ENCODE results near the gene CSTB. TPM values are rescaled to one million over a fixed set of nuclear protein-coding genes. Genes with fewer than 3 reads are reported as not detected.

CSTB gene
- total RNA-seq, 1 experiment from 2014 or later = 151 TPM

DNA sequence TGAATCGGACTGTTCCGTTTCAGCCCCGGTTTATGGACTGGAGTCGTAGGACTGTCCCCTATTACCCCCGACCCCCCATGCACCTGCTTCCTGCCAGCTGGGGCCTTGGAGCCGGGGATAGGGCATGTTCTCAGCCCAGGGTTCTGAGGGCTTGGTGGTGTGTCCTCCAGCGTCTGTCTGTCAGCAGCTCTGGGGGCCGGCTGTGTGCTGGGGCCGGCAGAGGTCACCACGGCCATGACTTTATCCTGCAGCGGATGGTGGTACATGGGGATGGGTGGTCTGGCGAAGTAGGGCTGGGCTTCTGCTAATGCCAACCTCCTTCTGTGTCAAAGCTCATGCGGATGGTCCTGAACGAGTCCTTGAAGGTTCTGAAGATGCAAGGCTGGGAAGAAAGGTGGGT, 18.7 kb upstream of the CSTB start:
- peaks cover 87% of the 10 kb centered on the region for H3K36me3 ChIP-seq (ENCODE audit: low read depth, low read length)
- peaks cover 33% of the 10 kb centered on the region for H4K20me1 ChIP-seq (ENCODE audit: low read length)
- ChIA-PET CTCF (no interaction called here), POLR2A (ENCODE audit: unreplicated experiment) (no interaction called here)
- ATAC-seq = no peak
- H3K27ac ChIP-seq (ENCODE audit: low read length) = no peak overlapping the region
- H3K4me3 ChIP-seq (ENCODE audit: low read length) = no peak overlapping the region
- H3K4me2 ChIP-seq (ENCODE audit: low read length) = no peak overlapping the region
- H3K27me3 ChIP-seq (ENCODE audit: low read length) = no peaks in the 10 kb centered on the region
- DNase-seq = no peak
- H2AFZ ChIP-seq (ENCODE audit: low read length) = no peak overlapping the region
- peaks cover 9% of the 10 kb centered on the region for H3K4me1 ChIP-seq (ENCODE audit: insufficient read depth, low read length)
- no peaks in the 10 kb centered on the region for H3K9me3 ChIP-seq (ENCODE audit: low read length)
- no TSS peak for BruUV-seq (replicated peaks)
- H3K79me2 ChIP-seq (ENCODE audit: low read length) = peaks cover 65% of the 10 kb centered on the region
- intact Hi-C loops (cut with micrococcal nuclease) = no loop called here
- TF ChIP-seq, protein P1, sequence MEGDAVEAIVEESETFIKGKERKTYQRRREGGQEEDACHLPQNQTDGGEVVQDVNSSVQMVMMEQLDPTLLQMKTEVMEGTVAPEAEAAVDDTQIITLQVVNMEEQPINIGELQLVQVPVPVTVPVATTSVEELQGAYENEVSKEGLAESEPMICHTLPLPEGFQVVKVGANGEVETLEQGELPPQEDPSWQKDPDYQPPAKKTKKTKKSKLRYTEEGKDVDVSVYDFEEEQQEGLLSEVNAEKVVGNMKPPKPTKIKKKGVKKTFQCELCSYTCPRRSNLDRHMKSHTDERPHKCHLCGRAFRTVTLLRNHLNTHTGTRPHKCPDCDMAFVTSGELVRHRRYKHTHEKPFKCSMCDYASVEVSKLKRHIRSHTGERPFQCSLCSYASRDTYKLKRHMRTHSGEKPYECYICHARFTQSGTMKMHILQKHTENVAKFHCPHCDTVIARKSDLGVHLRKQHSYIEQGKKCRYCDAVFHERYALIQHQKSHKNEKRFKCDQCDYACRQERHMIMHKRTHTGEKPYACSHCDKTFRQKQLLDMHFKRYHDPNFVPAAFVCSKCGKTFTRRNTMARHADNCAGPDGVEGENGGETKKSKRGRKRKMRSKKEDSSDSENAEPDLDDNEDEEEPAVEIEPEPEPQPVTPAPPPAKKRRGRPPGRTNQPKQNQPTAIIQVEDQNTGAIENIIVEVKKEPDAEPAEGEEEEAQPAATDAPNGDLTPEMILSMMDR (conservative IDR thresholded peaks at IDR 0.05; ENCODE audit: low read depth, low read length) = no peak
- TF ChIP-seq EZH2 (IDR thresholded peaks at IDR 0.05; ENCODE audit: low read length, unreplicated experiment) (no peak), EZH2phosphoT487 (IDR thresholded peaks at IDR 0.05; ENCODE audit: borderline replicate concordance, low read length) (no peak)
- H3K9ac ChIP-seq (ENCODE audit: low read length) = no peak overlapping the region
- H3F3A ChIP-seq (ENCODE audit: low read length, unreplicated experiment) = no peaks in the 10 kb centered on the region
- no peaks in the 10 kb centered on the region for H3K9me2 ChIP-seq (replicated peaks; ENCODE audit: low read length)

DNA sequence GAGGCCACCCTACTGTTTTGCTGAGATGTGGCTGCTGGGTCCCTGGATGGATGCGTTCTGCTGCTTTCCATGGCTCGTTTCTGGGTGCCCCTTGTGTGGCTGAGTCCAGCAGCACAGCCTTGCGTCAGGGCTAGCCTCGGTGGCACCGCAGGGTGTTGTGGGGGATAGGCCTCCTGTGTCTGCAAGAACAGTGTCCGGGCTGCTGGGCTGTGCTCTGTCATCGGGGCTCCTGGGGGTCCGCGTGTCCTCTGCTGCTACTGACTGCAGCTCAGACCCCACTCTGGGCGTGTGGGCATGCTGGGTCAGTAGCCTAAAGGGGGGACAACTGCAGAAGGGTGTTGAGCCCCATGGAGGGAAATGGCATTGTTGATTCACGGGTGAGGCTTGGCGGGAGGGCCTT, 18.2 kb upstream of the CSTB start:
- no peaks in the 10 kb centered on the region for H3K9me2 ChIP-seq (replicated peaks; ENCODE audit: low read length)
- no peaks in the 10 kb centered on the region for H3F3A ChIP-seq (ENCODE audit: low read length, unreplicated experiment)
- CTCF ChIA-PET = no interaction called here
- H3K27ac ChIP-seq (ENCODE audit: low read length) = no peak overlapping the region
- no peak overlapping the region for H3K4me2 ChIP-seq (ENCODE audit: low read length)
- no peaks in the 10 kb centered on the region for H3K9me3 ChIP-seq (ENCODE audit: low read length)
- H2AFZ ChIP-seq (ENCODE audit: low read length) = no peak overlapping the region
- intact Hi-C loops (cut with micrococcal nuclease) = no loop called here
- ATAC-seq (no peak), DNase-seq (no peak)
- peaks cover 33% of the 10 kb centered on the region for H4K20me1 ChIP-seq (ENCODE audit: low read length)
- no peak overlapping the region for H3K9ac ChIP-seq (ENCODE audit: low read length)
- TF ChIP-seq EZH2 (IDR thresholded peaks at IDR 0.05; ENCODE audit: low read length, unreplicated experiment) = no peak
- TF ChIP-seq, protein P1 (conservative IDR thresholded peaks at IDR 0.05; ENCODE audit: low read depth, low read length) = no peak
- no peak for TF ChIP-seq EZH2phosphoT487 (IDR thresholded peaks at IDR 0.05; ENCODE audit: borderline replicate concordance, low read length)
- H3K4me3 ChIP-seq (ENCODE audit: low read length) = no peak overlapping the region
- peaks cover 84% of the 10 kb centered on the region for H3K36me3 ChIP-seq (ENCODE audit: low read depth, low read length)
- peaks cover 9% of the 10 kb centered on the region for H3K4me1 ChIP-seq (ENCODE audit: insufficient read depth, low read length)
- H3K79me2 ChIP-seq (ENCODE audit: low read length) = peaks cover 70% of the 10 kb centered on the region
- BruUV-seq (replicated peaks) = no TSS peak
- POLR2A ChIA-PET (ENCODE audit: unreplicated experiment) = no interaction called here
- H3K27me3 ChIP-seq (ENCODE audit: low read length) = no peaks in the 10 kb centered on the region

DNA sequence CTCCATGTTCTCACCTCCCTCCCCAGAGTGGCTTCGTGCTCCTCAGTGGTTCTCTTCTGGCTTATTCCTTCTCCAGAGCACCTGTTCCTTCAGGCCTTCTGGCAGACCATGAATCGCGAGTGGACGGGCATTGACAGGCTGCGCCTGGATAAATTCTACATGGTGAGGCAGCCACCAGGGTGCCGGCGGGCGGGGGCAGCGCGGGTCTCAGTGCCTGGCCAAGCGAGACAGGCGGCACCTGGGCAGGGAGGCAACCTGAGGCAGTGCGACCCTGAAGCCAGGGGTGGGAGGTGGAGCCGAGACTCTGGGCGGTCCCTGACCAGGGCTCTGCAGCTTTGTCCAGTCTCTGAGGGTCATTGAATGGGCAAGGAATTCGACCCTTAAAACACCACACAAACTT, 17.1 kb upstream of the CSTB start:
- Histone ChIP-seq H3K4me1 (ENCODE audit: insufficient read depth, low read length) (peaks cover 9% of the 10 kb centered on the region), H3K4me2 (ENCODE audit: low read length) (no peak overlapping the region), H3K27ac (ENCODE audit: low read length) (no peak overlapping the region), H3F3A (ENCODE audit: low read length, unreplicated experiment) (no peaks in the 10 kb centered on the region), H3K27me3 (ENCODE audit: low read length) (no peaks in the 10 kb centered on the region), H3K36me3 (ENCODE audit: low read depth, low read length) (peaks cover 74% of the 10 kb centered on the region), H4K20me1 (ENCODE audit: low read length) (peaks cover 33% of the 10 kb centered on the region), H2AFZ (ENCODE audit: low read length) (no peak overlapping the region), H3K9ac (ENCODE audit: low read length) (no peak overlapping the region), H3K79me2 (ENCODE audit: low read length) (peaks cover 70% of the 10 kb centered on the region), H3K4me3 (ENCODE audit: low read length) (no peak overlapping the region), H3K9me2 (replicated peaks; ENCODE audit: low read length) (no peaks in the 10 kb centered on the region), H3K9me3 (ENCODE audit: low read length) (no peaks in the 10 kb centered on the region)
- CTCF ChIA-PET = no interaction called here
- intact Hi-C loops (cut with micrococcal nuclease) = no loop called here
- ATAC-seq = no peak
- no peak for TF ChIP-seq EZH2 (IDR thresholded peaks at IDR 0.05; ENCODE audit: low read length, unreplicated experiment)
- TF ChIP-seq, protein P1 (conservative IDR thresholded peaks at IDR 0.05; ENCODE audit: low read depth, low read length) = no peak
- no peak for TF ChIP-seq EZH2phosphoT487 (IDR thresholded peaks at IDR 0.05; ENCODE audit: borderline replicate concordance, low read length)
- no peak for DNase-seq
- POLR2A ChIA-PET (ENCODE audit: unreplicated experiment) = no interaction called here
- BruUV-seq (replicated peaks) = no TSS peak
